Small intestine (tissue), 7 donors: Measurements from ENCODE around the gene TLR4. TPM values are rescaled to one million over a fixed set of nuclear protein-coding genes. Genes with fewer than 3 reads are reported as not detected.

ENCODE experiments used
- DNase-seq, 2 donors: peaks; one replicate each; pipeline versions ENCODE4 v3.0.0 to v3.0.0-alpha.2; 2013
- FAIRE-seq: peaks from 2 replicates; lab custom pipeline; 2012; peaks lifted over from hg19 to GRCh38; lab: Jason Lieb, UNC
- H3K27ac ChIP-seq, 3 donors: one replicate each; pipeline ENCODE4 v1.5.1; 2013; ENCODE audit warnings: low read length in 2 of 3, mild to moderate bottlenecking in 2 of 3, control low read depth in 1 of 3, inconsistent platforms in 1 of 3, low read depth in 1 of 3, moderate library complexity in 1 of 3
- H3K27me3 ChIP-seq, 3 donors: one replicate each; pipeline ENCODE4 v1.6.1; 2013; ENCODE audit warnings: low read length in 3 of 3, inconsistent platforms in 1 of 3; ENCODE audit not compliant: control insufficient read depth in 3 of 3, insufficient read depth in 3 of 3
- H3K36me3 ChIP-seq, 3 donors: one replicate each; pipeline ENCODE4 v1.6.1; 2013; ENCODE audit warnings: low read length in 3 of 3, inconsistent platforms in 1 of 3, low read depth in 1 of 3, mild to moderate bottlenecking in 1 of 3, moderate library complexity in 1 of 3; ENCODE audit not compliant: control insufficient read depth in 3 of 3, insufficient read depth in 2 of 3
- H3K4me1 ChIP-seq, 3 donors: one replicate each; pipeline ENCODE4 v1.6.1; 2013; ENCODE audit warnings: low read length in 2 of 3, inconsistent platforms in 1 of 3, low read depth in 1 of 3, mild to moderate bottlenecking in 1 of 3, moderate library complexity in 1 of 3; ENCODE audit not compliant: control insufficient read depth in 3 of 3, insufficient read depth in 2 of 3
- H3K4me3 ChIP-seq, 3 donors: one replicate each; pipeline ENCODE4 v1.5.1; 2013; ENCODE audit warnings: low read length in 3 of 3, control low read depth in 1 of 3, inconsistent platforms in 1 of 3, low read depth in 1 of 3, mild to moderate bottlenecking in 1 of 3, moderate library complexity in 1 of 3
- H3K9me3 ChIP-seq, 2 donors: one replicate each; pipeline ENCODE4 v1.6.1; 2013; ENCODE audit warnings: low read depth in 1 of 2, low read length in 1 of 2; ENCODE audit not compliant: control insufficient read depth in 2 of 2, insufficient read depth in 1 of 2
- WGBS, 3 donors: extraction: QIAGEN DNeasy Blood & Tissue Kit; methylation state at CpG; one replicate each; pipeline ENCODE4 v1.1.7; 2013; 5-methylcytosine and 5-hydroxymethylcytosine counted together
- polyA plus RNA-seq, 4 donors: library from polyadenylated mRNA; stranded (reverse) in 3 of 4; unstranded in 1 of 4; fragments of 200-250 nt in 3 of 4; fragments of 120-200 nt in 1 of 4; gene quantifications; one replicate each; pipeline versions ENCODE4 v1.2.1 to v1.2.3, GENCODE V29; 2013
- donor health status: healthy with polysubstance abuse.
- donor health status: control.
- donor health status: control.
- donor health status: Bipolar disorder and iron deficiency.
- donor health status: healthy.

Gene TLR4
- polyA plus RNA-seq, 4 donors: 0.89 to 5.2 (median 2.6) TPM

DNA sequence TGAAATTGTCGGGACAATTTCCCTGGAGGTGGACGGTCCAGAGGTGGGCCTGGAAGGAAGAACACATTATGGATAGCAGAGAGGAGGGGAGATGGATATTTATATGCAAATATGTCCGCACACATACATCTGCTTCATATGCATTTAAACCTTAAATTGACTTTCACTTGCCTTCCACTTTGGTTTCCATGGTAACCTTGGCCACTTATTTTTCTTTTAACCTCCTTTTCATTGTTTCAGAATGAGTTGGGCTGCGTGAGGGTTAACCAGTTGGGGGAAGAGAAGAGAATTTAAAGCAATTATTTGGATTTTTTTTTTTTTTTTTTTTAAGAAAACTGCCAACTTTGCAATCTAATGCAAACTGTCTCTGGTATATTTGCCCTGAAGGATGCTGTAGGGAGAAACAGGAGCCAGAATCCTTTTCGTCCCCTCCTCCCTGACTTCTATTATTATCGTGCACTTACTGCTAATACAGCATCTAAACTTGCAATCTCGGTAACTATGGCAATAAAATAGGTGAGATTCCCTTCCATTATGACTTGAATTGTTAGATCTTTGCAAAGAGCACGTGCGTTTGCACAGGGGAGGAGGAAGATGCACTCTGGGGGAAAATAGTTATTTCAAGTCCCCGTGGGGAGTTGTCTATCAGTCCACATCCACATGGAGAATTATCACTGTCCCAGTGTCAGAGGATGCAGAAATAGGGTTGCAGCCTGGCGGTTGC lies 35.6 kb downstream of the TLR4 start:
- H3K4me1 ChIP-seq: no peaks in the 10 kb centered on the region
- H3K27ac ChIP-seq: no peak overlapping the region
- H3K4me3 ChIP-seq: no peak overlapping the region
- no peak for DNase-seq
- H3K36me3 ChIP-seq: no peaks in the 10 kb centered on the region
- FAIRE-seq: no peak
- H3K27me3 ChIP-seq: peaks cover 0 to 8% (median 0%) of the 10 kb centered on the region in 3 donors
- H3K9me3 ChIP-seq: no peaks in the 10 kb centered on the region
- WGBS, 3 donors: 71 to 78% (median 76%) methylated on average over 11 of the region's 11 CpGs

GRCh38 chr9:117742131-117742530 lies 37.9 kb downstream of the TLR4 start:
- 61 to 76% (median 71%) methylated on average over 4 of the region's 4 CpGs for WGBS, 3 donors

GRCh38 chr9:117744369-117744768 lies 40.2 kb downstream of the TLR4 start:
- 27 to 44% (median 38%) methylated on average over 3 of the region's 3 CpGs for WGBS, 3 donors
- Histone ChIP-seq H3K4me1 (no peaks in the 10 kb centered on the region), H3K27ac (no peak overlapping the region), H3K9me3 (no peaks in the 10 kb centered on the region), H3K36me3 (no peaks in the 10 kb centered on the region), H3K4me3 (no peak overlapping the region), H3K27me3 (peaks cover 0 to 19% (median 3%) of the 10 kb centered on the region in 3 donors)
- DNase-seq (no peak), FAIRE-seq (no peak)

More at GRCh38 chr9:117742131-117742530, 37.9 kb downstream of the TLR4 start:
- Histone ChIP-seq H3K4me1 (no peaks in the 10 kb centered on the region), H3K27me3 (peaks cover 0 to 19% (median 3%) of the 10 kb centered on the region in 3 donors), H3K4me3 (no peak overlapping the region), H3K36me3 (no peaks in the 10 kb centered on the region), H3K9me3 (no peaks in the 10 kb centered on the region), H3K27ac (no peak overlapping the region)
- DNase-seq (no peak), FAIRE-seq (no peak)

DNA sequence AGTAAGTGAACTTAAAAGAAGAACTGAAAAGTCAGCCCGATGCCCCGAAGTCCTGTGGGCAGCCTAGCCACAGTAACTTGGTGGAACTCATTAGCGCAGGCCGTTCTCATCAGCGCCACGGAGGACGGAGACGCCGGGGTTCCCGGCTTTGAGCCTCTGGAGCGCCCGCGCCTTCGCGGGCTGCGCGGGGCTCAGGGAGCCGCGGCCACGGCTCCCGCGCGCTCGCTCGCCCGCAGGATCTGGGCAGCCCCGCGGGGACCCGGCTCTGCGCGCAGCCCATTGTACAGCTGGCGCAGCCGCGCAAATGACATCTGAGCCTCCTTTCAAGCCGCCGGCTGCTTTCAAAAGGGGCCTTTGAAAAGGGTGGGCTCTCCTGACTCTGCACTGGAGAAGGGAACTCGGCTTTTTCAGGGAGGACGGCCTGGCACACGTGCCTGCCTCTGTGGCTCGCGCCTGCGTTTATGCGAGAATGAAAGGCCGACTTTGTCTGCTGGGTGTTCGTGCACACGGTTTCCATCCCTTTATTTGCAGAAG lies 40.7 kb downstream of the TLR4 start:
- Histone ChIP-seq H3K27ac (no peak overlapping the region), H3K4me1 (no peaks in the 10 kb centered on the region), H3K36me3 (no peaks in the 10 kb centered on the region), H3K4me3 (peak overlapping the region in 1 of 3 donors; percentile 16), H3K9me3 (no peaks in the 10 kb centered on the region), H3K27me3 (peaks cover 0 to 19% (median 3%) of the 10 kb centered on the region in 3 donors)
- FAIRE-seq (no peak), DNase-seq (peak in 1 of 2 donors; percentile 2)
- 3 to 12% (median 5%) methylated on average over 44 to 46 of the region's 46 CpGs for WGBS, 3 donors

- DNase-seq (no peak), FAIRE-seq (no peak)
- Histone ChIP-seq H3K9me3 (no peaks in the 10 kb centered on the region), H3K27me3 (peaks cover 0 to 19% (median 3%) of the 10 kb centered on the region in 3 donors), H3K4me3 (no peak overlapping the region), H3K36me3 (no peaks in the 10 kb centered on the region), H3K27ac (no peak overlapping the region), H3K4me1 (no peaks in the 10 kb centered on the region)
- 64 to 75% (median 66%) methylated on average over 8 of the region's 8 CpGs for WGBS, 3 donors
Measured at GRCh38 chr9:117745598-117745997, 41.4 kb downstream of the TLR4 start.

DNA sequence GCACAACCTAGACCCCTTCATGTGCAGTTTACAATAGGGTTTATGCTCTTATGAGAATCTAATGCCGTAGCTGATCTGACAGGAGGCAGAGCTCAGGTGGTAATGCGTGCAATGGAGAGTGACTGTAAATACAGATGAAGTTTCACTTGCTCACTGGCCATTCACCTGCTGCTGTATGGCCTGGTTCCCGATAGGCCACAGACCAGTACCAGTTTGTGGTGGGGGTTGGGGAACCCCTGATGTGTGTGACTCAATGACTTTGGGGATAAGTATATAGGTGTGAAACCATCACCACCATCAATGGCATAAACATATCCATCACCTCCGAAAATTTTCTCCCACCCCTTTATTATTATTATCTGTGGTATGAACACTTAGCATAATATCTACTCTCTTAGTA lies 42.1 kb downstream of the TLR4 start:
- Histone ChIP-seq H3K27ac (no peak overlapping the region), H3K4me1 (no peaks in the 10 kb centered on the region), H3K36me3 (no peaks in the 10 kb centered on the region), H3K9me3 (no peaks in the 10 kb centered on the region), H3K4me3 (no peak overlapping the region), H3K27me3 (peaks cover 0 to 19% (median 3%) of the 10 kb centered on the region in 3 donors)
- FAIRE-seq: no peak
- 74 to 93% (median 88%) methylated on average over 4 of the region's 4 CpGs for WGBS, 3 donors
- DNase-seq: no peak

DNA sequence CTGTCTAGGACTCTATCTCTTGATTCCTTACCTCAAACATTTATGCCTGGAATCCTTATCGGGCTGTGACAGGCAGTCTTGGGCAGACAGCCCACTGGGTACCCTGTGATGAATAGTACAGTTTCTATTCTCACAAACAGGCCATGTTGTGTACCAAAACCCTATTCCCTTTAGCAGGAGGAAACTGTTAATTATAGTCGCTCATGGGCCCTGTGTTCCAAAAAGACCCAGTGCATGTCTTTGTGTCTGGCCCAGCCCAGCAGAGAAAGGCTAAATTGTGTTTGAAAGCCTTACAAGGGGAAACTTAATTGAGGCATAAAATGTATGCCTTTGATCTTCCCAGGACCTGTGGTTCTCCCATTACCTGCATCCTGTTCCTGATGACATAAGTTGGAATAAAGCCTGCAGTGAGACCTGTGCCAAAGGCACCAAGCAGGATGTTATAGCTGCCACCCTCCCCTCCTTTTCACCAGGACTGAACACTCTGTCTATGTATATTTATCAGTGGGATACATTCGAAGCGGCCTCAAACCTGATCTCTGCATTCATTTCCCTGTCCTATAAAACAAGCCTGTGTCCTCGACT lies 43.3 kb downstream of the TLR4 start:
- Histone ChIP-seq H3K27ac (no peak overlapping the region), H3K36me3 (no peaks in the 10 kb centered on the region), H3K27me3 (peaks cover 0 to 19% (median 3%) of the 10 kb centered on the region in 3 donors), H3K4me1 (no peaks in the 10 kb centered on the region), H3K4me3 (no peak overlapping the region), H3K9me3 (no peaks in the 10 kb centered on the region)
- FAIRE-seq: no peak
- no peak for DNase-seq
- WGBS, 3 donors: 78 to 83% (median 80%) methylated on average over 5 of the region's 5 CpGs

- peaks cover 0 to 10% (median 0%) of the 10 kb centered on the region in 3 donors for H3K27me3 ChIP-seq
- 55 to 62% (median 58%) methylated on average over 2 of the region's 2 CpGs for WGBS, 3 donors
- H3K4me3 ChIP-seq: no peak overlapping the region
- no peaks in the 10 kb centered on the region for H3K4me1 ChIP-seq
- DNase-seq: no peak
- H3K27ac ChIP-seq: no peak overlapping the region
- FAIRE-seq: no peak
- no peaks in the 10 kb centered on the region for H3K36me3 ChIP-seq
- no peaks in the 10 kb centered on the region for H3K9me3 ChIP-seq
Measured at GRCh38 chr9:117750401-117750800, 46.2 kb downstream of the TLR4 start.
